GM12874 (cell line): ENCODE data around the gene L1CAM.

ENCODE experiments used
- CTCF ChIP-seq: IDR thresholded peaks from 2 replicates; pipeline ENCODE4 v1.5.1; 2011; ENCODE audit warnings: low read depth, mild to moderate bottlenecking, control low read depth, low read length, moderate library complexity; ENCODE audit not compliant: insufficient read depth

The L1CAM gene

DNA sequence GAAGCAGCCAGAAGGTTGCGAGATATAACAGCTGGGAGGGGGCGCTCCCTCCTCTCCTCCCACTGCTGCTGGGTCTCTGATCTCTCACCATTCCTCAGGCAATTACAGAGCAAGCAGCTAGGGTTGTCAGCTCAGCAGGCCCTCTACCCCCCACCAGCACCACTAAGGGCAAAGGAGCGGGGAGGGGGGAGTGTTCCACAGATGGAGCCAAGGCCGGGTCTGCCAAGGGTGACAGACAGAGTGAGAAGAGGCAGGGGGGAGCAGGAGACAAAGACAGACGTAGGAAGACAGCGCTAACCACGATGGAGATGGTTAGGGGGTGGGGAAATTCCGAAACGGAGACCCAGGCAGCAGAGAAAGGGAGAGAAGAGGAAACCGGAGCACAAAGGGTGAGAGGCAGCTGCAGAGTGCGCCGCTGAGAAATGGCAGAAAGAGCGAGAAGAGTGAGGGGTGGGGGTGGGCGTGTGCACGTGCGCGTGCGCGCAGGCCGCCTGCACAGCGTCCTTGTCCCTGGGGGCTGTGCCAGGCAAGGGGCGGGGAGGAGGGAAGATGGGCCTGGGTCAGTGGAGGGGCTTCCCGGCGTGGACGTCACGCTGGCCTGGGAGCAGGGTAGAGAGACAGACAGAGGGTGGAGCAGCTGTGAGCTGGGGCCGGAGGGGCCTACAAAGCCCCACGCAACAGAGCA, 6.9 kb downstream of the L1CAM start:
- TF ChIP-seq CTCF, result no peak

- no peak for TF ChIP-seq CTCF
Measured at GRCh38 chrX:153878345-153878744, 7.6 kb downstream of the L1CAM start.

GRCh38 chrX:153877571-153878261, 8.3 kb downstream of the L1CAM start:
- TF ChIP-seq CTCF, result no peak

- no peak for TF ChIP-seq CTCF
Measured at GRCh38 chrX:153876112-153876491, 9.9 kb downstream of the L1CAM start.

DNA sequence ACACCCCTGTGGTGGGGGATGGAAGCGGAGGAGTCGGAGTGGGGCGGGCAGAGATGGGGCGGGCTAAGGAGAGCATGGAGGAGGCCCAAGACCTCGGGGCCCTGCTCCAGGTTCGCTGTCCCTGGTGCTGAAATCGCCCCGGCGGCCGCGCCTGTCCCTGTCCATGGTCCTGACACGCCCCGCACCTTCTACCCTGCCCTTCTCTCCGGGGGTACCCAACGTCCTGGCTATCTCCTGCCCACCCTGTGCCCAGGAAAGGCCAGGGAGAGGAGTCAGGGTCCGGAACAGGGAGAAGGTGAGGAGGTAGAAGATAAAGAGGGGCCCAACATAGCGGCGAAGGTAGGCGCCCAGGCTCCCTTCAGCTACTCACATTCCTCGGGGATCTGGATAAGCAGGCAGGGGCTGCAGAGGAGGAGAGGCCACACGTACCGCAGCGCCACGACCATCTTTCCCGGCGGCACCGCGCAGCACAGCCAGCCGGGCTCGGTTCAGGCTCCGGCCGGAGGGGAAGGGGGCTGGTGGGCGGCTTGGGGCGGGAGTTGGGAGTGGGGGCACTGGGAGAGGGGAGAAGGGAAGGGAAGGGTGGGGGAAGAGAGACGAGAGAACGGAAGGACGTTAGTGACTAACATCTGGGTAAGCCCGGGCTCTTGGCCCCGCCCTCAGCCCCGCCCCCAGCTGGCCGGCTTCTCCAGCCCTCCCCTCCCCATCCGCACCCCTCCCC, 10.4 kb downstream of the L1CAM start:
- no peak for TF ChIP-seq CTCF

DNA sequence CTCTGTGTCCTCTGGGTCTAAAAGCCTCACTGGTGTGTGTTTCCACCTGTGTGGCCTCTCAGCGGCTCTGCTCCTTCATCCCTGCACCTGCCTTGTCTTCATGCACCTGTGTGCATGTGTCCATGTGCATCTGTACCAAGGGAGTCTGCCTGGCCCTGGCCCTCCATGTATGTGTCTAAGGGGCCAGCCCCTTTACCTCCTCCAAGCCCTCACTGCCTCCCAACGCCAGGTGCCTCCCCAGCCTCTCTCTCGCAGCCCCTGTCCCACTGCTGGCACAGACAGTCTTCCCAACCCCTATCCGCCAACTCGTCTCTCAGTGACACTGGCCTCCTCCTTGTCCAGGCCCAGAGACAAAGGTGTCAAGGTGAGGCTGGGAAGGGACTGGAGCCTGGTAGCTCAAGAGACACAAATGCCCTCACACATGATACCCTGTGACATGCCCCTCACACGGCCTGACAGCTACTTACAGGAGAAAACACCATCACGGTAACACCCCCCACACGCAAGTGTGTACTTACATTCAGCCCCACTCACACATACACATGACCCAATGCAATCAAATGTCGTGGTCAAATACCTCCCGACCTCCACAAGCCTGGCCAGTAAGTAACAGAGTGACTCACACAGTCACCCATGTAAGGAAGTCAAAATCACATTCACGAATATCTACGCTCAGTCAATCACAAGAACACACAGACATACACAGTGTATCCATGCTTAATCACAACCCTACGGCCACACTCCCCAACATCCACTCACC, 11.4 kb downstream of the L1CAM start:
- TF ChIP-seq CTCF, result no peak

GRCh38 chrX:153874085-153874365, 11.9 kb downstream of the L1CAM start:
- TF ChIP-seq CTCF, result no peak
